ENCODE data around the gene FBXL13.

GRCh38 chr7:102898532-102898859 is 176.1 kb downstream of the FBXL13 start:
- no peak for TF ChIP-seq SIX5 (IDR thresholded peaks at IDR 0.05; ENCODE audit: low read depth, low read length)
- no peak for TF ChIP-seq HDAC2 (IDR thresholded peaks at IDR 0.05; ENCODE audit: borderline replicate concordance in 1 of 2, low read depth in 2 of 2, low read length in 2 of 2)
- no peak for TF ChIP-seq CTCF (IDR thresholded peaks at IDR 0.05; ENCODE audit: control extremely low read depth in 1 of 3, insufficient read depth in 1 of 3, low read depth in 1 of 3, low read length in 3 of 3)
- TF ChIP-seq, protein P1, sequence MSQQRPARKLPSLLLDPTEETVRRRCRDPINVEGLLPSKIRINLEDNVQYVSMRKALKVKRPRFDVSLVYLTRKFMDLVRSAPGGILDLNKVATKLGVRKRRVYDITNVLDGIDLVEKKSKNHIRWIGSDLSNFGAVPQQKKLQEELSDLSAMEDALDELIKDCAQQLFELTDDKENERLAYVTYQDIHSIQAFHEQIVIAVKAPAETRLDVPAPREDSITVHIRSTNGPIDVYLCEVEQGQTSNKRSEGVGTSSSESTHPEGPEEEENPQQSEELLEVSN (IDR thresholded peaks at IDR 0.05): no peak
- no peak for TF ChIP-seq JUND (IDR thresholded peaks at IDR 0.05; ENCODE audit: low read length)
- no peak for TF ChIP-seq EZH2 (IDR thresholded peaks at IDR 0.05; ENCODE audit: low read depth, low read length, severe bottlenecking)

Measured in H1 (cell line).